Muscle layer of colon (tissue), 2 donors: ENCODE measurements around the gene SLC6A11.

ENCODE experiments used
- H3K27ac ChIP-seq: one replicate; pipeline ENCODE4 v1.7.0; 2013; ENCODE audit warnings: low read depth, mild to moderate bottlenecking, low read length, moderate library complexity
- H3K27me3 ChIP-seq, 2 donors: one replicate each; pipeline ENCODE4 v1.7.0; 2013; ENCODE audit warnings: low read length in 2 of 2, mild to moderate bottlenecking in 2 of 2; ENCODE audit not compliant: insufficient read depth in 2 of 2, control insufficient read depth in 1 of 2
- H3K36me3 ChIP-seq: one replicate; pipeline ENCODE4 v1.7.0; 2013; ENCODE audit warnings: mild to moderate bottlenecking, low read length; ENCODE audit not compliant: insufficient read depth
- H3K4me1 ChIP-seq: one replicate; pipeline ENCODE4 v1.7.0; 2013; ENCODE audit warnings: mild to moderate bottlenecking, low read length; ENCODE audit not compliant: insufficient read depth
- H3K4me3 ChIP-seq, 2 donors: one replicate each; pipeline ENCODE4 v1.7.0; 2013; ENCODE audit warnings: low read length in 2 of 2, low read depth in 1 of 2, mild to moderate bottlenecking in 1 of 2, moderate library complexity in 1 of 2
- H3K9ac ChIP-seq: one replicate; pipeline ENCODE4 v1.7.0; 2013; ENCODE audit warnings: low read length
- H3K9me3 ChIP-seq: one replicate; pipeline ENCODE4 v1.7.0; 2013; ENCODE audit warnings: mild to moderate bottlenecking, low read length
- donor health status: abdominal sarcoma.
- donor health status: Adenocarcinoma of cecum.

The SLC6A11 gene

DNA sequence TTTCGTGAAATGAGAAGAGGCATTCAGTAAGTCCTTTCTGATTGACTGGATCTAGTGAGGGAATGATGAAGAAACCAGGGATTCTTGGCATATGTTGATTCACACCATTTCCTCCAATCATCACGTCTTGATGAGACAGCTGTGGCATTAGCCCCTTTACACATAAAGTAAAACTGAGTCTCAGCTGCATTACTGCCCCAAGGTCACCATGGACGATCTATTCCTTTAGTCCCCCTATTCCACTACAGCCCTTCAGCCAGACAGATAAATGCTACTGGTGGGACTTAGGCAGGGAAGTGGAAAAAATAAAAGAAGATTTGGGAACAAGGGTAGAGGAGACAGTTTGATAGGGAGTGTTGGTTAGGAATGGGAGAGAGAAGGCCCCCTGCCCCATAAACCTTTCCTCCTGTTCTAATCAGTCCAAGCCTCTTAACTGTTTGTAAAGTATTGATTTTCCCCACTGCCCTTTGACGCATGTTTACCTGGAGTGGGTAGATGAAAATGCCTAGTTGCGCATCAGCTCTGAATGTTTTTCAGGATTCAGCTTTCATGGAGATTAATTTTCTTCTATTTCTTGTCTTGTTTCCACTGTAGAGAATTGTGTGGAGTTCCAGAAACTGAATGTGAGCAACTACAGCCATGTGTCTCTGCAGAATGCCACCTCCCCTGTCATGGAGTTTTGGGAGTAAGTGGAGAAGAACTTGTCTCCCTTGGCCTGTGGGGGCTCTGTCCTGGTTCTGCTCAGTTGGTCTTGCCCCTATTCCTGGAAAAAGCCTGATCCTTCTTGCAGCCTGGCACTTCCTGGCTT, 6.9 kb downstream of the SLC6A11 start:
- H3K9ac ChIP-seq, result no peak overlapping the region
- no peaks in the 10 kb centered on the region for H3K36me3 ChIP-seq
- H3K4me3 ChIP-seq, result no peak overlapping the region
- no peak overlapping the region for H3K27ac ChIP-seq
- no peaks in the 10 kb centered on the region for H3K9me3 ChIP-seq
- H3K4me1 ChIP-seq, result no peaks in the 10 kb centered on the region
- H3K27me3 ChIP-seq, result no peaks in the 10 kb centered on the region

GRCh38 chr3:10823516-10823818, 7.4 kb downstream of the SLC6A11 start:
- no peaks in the 10 kb centered on the region for H3K9me3 ChIP-seq
- no peaks in the 10 kb centered on the region for H3K27me3 ChIP-seq
- no peak overlapping the region for H3K9ac ChIP-seq
- H3K27ac ChIP-seq, result no peak overlapping the region
- H3K4me3 ChIP-seq, result no peak overlapping the region
- H3K4me1 ChIP-seq, result no peaks in the 10 kb centered on the region
- no peaks in the 10 kb centered on the region for H3K36me3 ChIP-seq

DNA sequence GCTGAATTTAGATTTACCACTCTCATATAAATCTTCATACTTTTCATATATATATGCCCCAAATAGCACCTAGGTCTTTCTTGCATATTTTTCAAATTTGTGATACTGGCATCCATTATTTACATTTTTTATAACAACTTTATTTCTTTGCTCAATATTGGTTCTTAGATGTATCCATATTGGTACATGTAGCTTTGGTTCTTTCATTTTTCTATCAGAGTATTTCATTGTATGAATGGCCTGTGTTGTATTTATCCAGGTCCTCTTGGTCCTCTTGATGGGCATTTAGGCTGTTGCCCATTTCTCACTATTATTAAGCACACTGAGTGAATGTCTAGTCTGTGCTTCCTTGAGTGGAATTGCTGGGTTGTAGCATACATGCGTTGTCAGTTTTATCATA, 8.4 kb downstream of the SLC6A11 start:
- Histone ChIP-seq H3K9me3 (no peaks in the 10 kb centered on the region), H3K27me3 (no peaks in the 10 kb centered on the region), H3K4me1 (no peaks in the 10 kb centered on the region), H3K27ac (no peak overlapping the region), H3K9ac (no peak overlapping the region), H3K4me3 (no peak overlapping the region), H3K36me3 (no peaks in the 10 kb centered on the region)

- Histone ChIP-seq H3K9ac (no peak overlapping the region), H3K27ac (no peak overlapping the region), H3K36me3 (no peaks in the 10 kb centered on the region), H3K4me1 (no peaks in the 10 kb centered on the region), H3K4me3 (no peak overlapping the region), H3K9me3 (no peaks in the 10 kb centered on the region), H3K27me3 (no peaks in the 10 kb centered on the region)
Measured at GRCh38 chr3:10833855-10834414, 17.9 kb downstream of the SLC6A11 start.

DNA sequence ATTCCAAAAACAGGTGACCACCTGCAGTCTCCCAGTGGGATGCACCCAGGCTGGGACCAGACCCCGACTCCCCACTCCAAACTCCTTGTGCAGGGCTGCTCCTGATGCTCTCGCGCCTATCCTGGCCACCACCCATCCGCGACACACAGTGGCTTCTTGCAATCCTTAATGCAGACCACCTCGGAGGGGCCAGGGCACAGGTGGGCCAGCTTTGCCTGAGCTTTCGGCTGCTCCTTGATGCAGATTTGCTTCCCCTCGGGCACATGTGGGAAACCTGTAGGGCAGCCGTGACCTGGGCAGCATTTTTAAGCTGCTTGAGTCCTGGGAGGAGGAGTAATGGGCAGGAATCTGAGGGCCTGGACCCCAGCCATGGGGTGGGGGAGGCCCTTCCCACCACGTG, 18.9 kb downstream of the SLC6A11 start:
- peaks cover 0 to 4% of the 10 kb centered on the region in 2 donors for H3K27me3 ChIP-seq
- no peaks in the 10 kb centered on the region for H3K9me3 ChIP-seq
- no peaks in the 10 kb centered on the region for H3K4me1 ChIP-seq
- H3K9ac ChIP-seq, result no peak overlapping the region
- no peak overlapping the region for H3K4me3 ChIP-seq
- no peak overlapping the region for H3K27ac ChIP-seq
- no peaks in the 10 kb centered on the region for H3K36me3 ChIP-seq

GRCh38 chr3:10835406-10835805, 19.4 kb downstream of the SLC6A11 start:
- Histone ChIP-seq H3K27me3 (peaks cover 0 to 7% of the 10 kb centered on the region in 2 donors), H3K4me3 (no peak overlapping the region)

DNA sequence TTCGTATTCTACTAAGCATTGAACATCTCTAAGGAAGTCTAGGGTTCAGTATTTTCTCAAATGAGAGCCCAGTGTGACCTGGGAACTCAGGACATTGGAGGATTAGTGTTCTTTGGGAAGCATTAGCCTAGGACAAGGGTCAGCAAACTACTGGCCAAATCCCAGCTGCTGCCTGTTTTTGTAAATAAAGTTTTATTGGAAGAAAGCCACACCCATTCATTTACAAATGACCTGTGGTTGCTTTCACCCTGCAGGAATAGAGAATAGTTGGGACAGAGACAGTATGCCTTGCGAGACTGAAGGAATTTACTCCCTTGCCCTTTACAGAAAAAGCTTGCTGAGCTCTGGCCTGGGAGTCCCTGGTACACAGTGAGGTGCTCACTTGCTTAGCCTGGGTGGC, 20.6 kb downstream of the SLC6A11 start:
- Histone ChIP-seq H3K4me3 (no peak overlapping the region), H3K4me1 (no peaks in the 10 kb centered on the region), H3K9me3 (no peaks in the 10 kb centered on the region)

More at GRCh38 chr3:10835406-10835805, 19.4 kb downstream of the SLC6A11 start:
- Histone ChIP-seq H3K36me3 (no peaks in the 10 kb centered on the region), H3K27ac (no peak overlapping the region), H3K9me3 (no peaks in the 10 kb centered on the region), H3K4me1 (no peaks in the 10 kb centered on the region), H3K9ac (no peak overlapping the region)

DNA sequence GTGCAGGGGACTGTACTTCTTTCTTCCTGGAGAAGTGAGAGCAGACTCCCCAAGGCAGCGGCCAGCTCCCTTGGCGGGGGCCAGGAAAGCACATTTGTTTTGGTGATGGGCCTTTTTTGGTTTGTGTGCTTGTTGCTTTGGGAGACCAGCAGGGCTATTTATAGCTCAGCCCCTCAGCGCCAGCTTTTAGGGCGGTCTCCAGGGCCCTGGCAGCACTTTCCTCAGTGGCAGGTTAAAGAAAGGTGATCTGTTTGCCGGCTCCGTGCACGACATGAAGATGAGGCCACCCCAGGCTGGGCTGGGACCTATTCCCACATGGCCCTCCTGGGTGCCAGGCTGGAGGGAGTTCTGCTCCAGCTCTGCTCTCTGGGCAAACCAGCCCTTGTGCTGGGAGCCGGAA, 21.8 kb downstream of the SLC6A11 start:
- H3K36me3 ChIP-seq, result no peaks in the 10 kb centered on the region
- no peaks in the 10 kb centered on the region for H3K9me3 ChIP-seq
- H3K27me3 ChIP-seq, result peaks cover 0 to 10% of the 10 kb centered on the region in 2 donors
- no peak overlapping the region for H3K27ac ChIP-seq
- no peaks in the 10 kb centered on the region for H3K4me1 ChIP-seq
- H3K9ac ChIP-seq, result no peak overlapping the region
- no peak overlapping the region for H3K4me3 ChIP-seq

More for the DNA sequence above, 20.6 kb downstream of the SLC6A11 start:
- Histone ChIP-seq H3K27me3 (peaks cover 0 to 10% of the 10 kb centered on the region in 2 donors), H3K9ac (no peak overlapping the region), H3K27ac (no peak overlapping the region), H3K36me3 (no peaks in the 10 kb centered on the region)

DNA sequence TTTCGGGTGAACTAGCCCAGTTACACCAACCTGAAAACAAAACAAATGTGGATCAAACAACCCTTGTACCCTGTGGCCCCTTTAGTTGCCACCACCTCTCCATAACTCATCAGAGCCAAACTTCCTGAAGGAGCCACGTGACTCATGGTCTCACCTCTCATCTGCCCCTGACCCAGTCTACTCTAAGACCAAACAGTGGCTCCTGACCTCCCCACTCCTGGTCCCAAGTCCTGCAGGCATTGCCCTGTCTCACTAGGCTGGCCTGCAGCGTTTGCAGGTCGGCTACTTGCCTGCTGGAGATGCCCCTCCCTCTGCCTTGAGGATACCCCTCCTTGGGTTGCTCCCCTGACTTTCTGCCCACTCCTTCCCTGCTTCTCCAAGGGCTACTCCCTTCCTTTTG, 23.1 kb downstream of the SLC6A11 start:
- Histone ChIP-seq H3K27ac (no peak overlapping the region), H3K4me1 (no peaks in the 10 kb centered on the region), H3K27me3 (peaks cover 0 to 10% of the 10 kb centered on the region in 2 donors), H3K9me3 (no peaks in the 10 kb centered on the region), H3K4me3 (no peak overlapping the region), H3K36me3 (no peaks in the 10 kb centered on the region), H3K9ac (no peak overlapping the region)

DNA sequence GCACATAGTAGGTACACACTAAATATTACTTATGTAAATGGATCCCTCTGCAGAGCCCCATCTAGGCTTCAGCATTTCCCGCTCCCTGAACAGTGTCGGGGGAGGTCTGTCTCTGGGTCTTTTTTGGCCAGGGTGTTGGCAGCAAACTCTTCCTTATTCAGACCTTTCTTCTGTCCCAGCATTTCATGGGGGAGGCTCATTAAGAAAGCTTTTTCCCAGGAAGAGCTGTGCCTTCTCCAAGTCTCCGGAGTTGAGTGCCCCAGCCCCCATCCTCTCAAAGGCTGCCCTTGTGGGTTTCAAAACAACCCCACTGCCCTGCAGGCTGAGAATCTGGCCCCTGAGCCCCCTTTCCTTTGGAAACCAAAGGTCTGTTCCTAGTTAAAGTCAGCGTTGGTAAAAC, 25.1 kb downstream of the SLC6A11 start:
- H3K27ac ChIP-seq, result no peak overlapping the region
- no peaks in the 10 kb centered on the region for H3K9me3 ChIP-seq
- H3K4me1 ChIP-seq, result no peaks in the 10 kb centered on the region
- no peak overlapping the region for H3K4me3 ChIP-seq
- H3K27me3 ChIP-seq, result peaks cover 0 to 10% of the 10 kb centered on the region in 2 donors
- no peaks in the 10 kb centered on the region for H3K36me3 ChIP-seq
- H3K9ac ChIP-seq, result no peak overlapping the region

DNA sequence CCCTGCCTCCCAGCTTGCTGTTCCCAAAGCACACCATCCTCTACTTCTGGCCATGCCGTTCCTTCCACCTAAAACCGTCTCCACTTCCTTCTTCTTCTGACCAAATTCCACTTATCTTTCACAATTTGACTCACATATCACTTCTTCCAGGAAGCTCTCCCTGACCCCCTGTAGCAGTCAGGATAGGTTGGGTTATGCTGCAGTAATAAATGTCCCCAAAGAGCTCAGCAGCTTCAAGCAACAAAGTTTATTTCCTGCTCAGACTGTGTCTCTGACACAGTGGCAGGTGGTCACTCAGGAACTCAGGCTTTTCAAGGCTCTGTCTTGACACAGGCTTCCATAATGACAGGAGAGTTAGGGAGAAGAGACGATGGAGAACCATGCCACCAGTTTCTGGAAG, 27.4 kb downstream of the SLC6A11 start:
- Histone ChIP-seq H3K9ac (no peak overlapping the region), H3K27me3 (peaks cover 0 to 10% of the 10 kb centered on the region in 2 donors), H3K4me3 (no peak overlapping the region), H3K36me3 (no peaks in the 10 kb centered on the region), H3K9me3 (no peaks in the 10 kb centered on the region), H3K4me1 (no peaks in the 10 kb centered on the region), H3K27ac (no peak overlapping the region)
